ENCODE results near the gene CKMT2. TPM values are rescaled to one million over a fixed set of nuclear protein-coding genes. Genes with fewer than 3 reads are reported as not detected.

CKMT2 gene
- total and polyA plus RNA-seq, 2 of the 4 experiments (the other 2 are of a cell fraction), result 0.21 to 0.36 TPM

DNA sequence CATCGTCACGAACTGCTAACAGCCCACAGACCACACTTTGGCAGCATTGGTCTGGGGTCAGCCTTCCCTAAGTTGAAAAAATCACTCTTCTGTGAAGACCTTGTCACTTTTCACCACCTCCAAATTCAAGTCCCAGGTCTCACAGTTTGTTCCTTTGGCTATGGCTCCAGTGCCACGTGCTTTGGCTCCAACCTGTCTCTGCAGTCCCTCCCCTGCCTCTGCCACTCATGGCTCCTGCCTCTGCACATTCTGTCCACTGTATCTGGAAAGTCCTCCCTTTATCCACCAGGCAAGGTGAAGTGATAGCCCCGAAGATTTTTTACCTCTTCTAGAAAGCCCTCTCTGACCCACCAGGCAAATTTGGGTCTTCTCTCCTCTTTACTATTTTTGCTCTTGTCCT, 5.3 kb downstream of the CKMT2 start:
- ChIA-PET CTCF (no interaction called here), POLR2A (ENCODE audit: unreplicated experiment) (no interaction called here)
- H3K27ac ChIP-seq (ENCODE audit: insufficient read depth, low read length), result no peak overlapping the region
- H2BK5ac ChIP-seq (ENCODE audit: low read depth, low read length, poor library complexity, severe bottlenecking), result no peak overlapping the region
- H3K36me3 ChIP-seq (ENCODE audit: control insufficient read depth, insufficient read depth, low read length), result peaks cover 2% of the 10 kb centered on the region; the same call in 1 of the 2 replicates
- no peaks in the 10 kb centered on the region for H3K4me1 ChIP-seq (ENCODE audit: control insufficient read depth, insufficient read depth, low read length)
- H3K79me1 ChIP-seq (ENCODE audit: low read depth in 1 of 2, low read length in 2 of 2), result no peaks in the 10 kb centered on the region; a peak in 1 of 4 replicates
- no peak overlapping the region for H2BK20ac ChIP-seq (ENCODE audit: low read depth, low read length)
- ATAC-seq (ENCODE audit: low read depth), result no peak
- no peak overlapping the region for H3K14ac ChIP-seq (replicated peaks; ENCODE audit: low read depth, low read length)
- H2BK120ac ChIP-seq (ENCODE audit: low read depth, low read length), result no peak overlapping the region
- H4K91ac ChIP-seq (ENCODE audit: insufficient read depth, low read depth, low read length), result no peak overlapping the region
- no peak overlapping the region for H3K9ac ChIP-seq (ENCODE audit: low read depth, low read length)
- BruUV-seq (replicated peaks), result no TSS peak
- no peak overlapping the region for H2BK15ac ChIP-seq (ENCODE audit: low read depth, low read length)
- no peak overlapping the region for H3K4me2 ChIP-seq (ENCODE audit: low read depth, low read length)
- no peak for DNase-seq
- no peak overlapping the region for H2AK9ac ChIP-seq (replicated peaks; ENCODE audit: low read depth, low read length, poor library complexity)
- no peaks in the 10 kb centered on the region for H4K20me1 ChIP-seq (ENCODE audit: insufficient read depth, low read length)
- TF ChIP-seq, protein P1, sequence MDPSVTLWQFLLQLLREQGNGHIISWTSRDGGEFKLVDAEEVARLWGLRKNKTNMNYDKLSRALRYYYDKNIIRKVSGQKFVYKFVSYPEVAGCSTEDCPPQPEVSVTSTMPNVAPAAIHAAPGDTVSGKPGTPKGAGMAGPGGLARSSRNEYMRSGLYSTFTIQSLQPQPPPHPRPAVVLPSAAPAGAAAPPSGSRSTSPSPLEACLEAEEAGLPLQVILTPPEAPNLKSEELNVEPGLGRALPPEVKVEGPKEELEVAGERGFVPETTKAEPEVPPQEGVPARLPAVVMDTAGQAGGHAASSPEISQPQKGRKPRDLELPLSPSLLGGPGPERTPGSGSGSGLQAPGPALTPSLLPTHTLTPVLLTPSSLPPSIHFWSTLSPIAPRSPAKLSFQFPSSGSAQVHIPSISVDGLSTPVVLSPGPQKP (IDR thresholded peaks at IDR 0.05; ENCODE audit: borderline replicate concordance, low read depth, low read length), result no peak
- no peak for TF ChIP-seq NFE2L2 (IDR thresholded peaks at IDR 0.05; ENCODE audit: low read depth, low read length)
- H3K4me3 ChIP-seq (ENCODE audit: insufficient read depth, low read depth, low read length), result no peak overlapping the region
- H3K9me1 ChIP-seq (ENCODE audit: insufficient read depth, low read length), result peaks cover 20% of the 10 kb centered on the region
- no peak overlapping the region for H3K4ac ChIP-seq (ENCODE audit: low read depth, low read length)
- no peak overlapping the region for H3K56ac ChIP-seq (ENCODE audit: extremely low read depth, insufficient read depth, low read length)
- no peak overlapping the region for H4K8ac ChIP-seq (ENCODE audit: low read depth in 2 of 2, low read length in 2 of 2)
- intact Hi-C loops (cut with micrococcal nuclease), result no loop called here
- H4K5ac ChIP-seq (ENCODE audit: low read depth, low read length), result no peak overlapping the region
- in situ Hi-C loops (cut with MboI; ENCODE audit: low sequenced_read_pairs), result no loop called here
- H2AFZ ChIP-seq (replicated peaks; ENCODE audit: low read length, poor library complexity), result no peak overlapping the region
- H3K23ac ChIP-seq (ENCODE audit: low read depth, low read length), result no peak overlapping the region
- dilution Hi-C loops (cut with HindIII; ENCODE audit: low sequenced_read_pairs, unreplicated experiment), result no loop called here
- H3K9me3 ChIP-seq (ENCODE audit: control insufficient read depth, insufficient read depth, low read length), result no peaks in the 10 kb centered on the region
- H2AK5ac ChIP-seq (ENCODE audit: low read depth, low read length), result no peak overlapping the region
- 83% methylated on average over 1 of the region's 4 CpGs; no CpG with 5 or more reads in 1 of the 2 experiments for WGBS, 2 experiments (ENCODE audit: extremely low coverage in 2 of 2, insufficient read length in 1 of 2)
- no peaks in the 10 kb centered on the region for H3K27me3 ChIP-seq (ENCODE audit: control insufficient read depth, insufficient read depth, low read length)
- no peak overlapping the region for H3K18ac ChIP-seq (ENCODE audit: low read depth, low read length)

Data from IMR-90 (cell line).